HFFc6 (cell line): Measurements from ENCODE around the gene IKZF2. TPM values are rescaled to one million over a fixed set of nuclear protein-coding genes. Genes with fewer than 3 reads are reported as not detected.

Experiments
- DNase-seq: peaks from one replicate; pipeline ENCODE4 v3.0.0-alpha.2; 2018
- H3K27ac Mint-ChIP-seq: 2 replicates; pipeline ENCODE4 v1.8.0; 2020; ENCODE audit warnings: mild to moderate bottlenecking, mixed read lengths
- H3K27me3 Mint-ChIP-seq: 2 replicates; pipeline ENCODE4 v1.8.0; 2021; ENCODE audit warnings: mild to moderate bottlenecking, moderate library complexity, mixed read lengths; ENCODE audit not compliant: insufficient read depth
- H3K36me3 Mint-ChIP-seq: 2 replicates; pipeline ENCODE4 v1.8.0; 2021; ENCODE audit warnings: low read depth, mixed read lengths
- H3K4me1 Mint-ChIP-seq: 2 replicates; pipeline ENCODE4 v1.8.0; 2020; ENCODE audit warnings: low read depth, mixed read lengths
- H3K4me3 Mint-ChIP-seq: 2 replicates; pipeline ENCODE4 v1.8.0; 2020; ENCODE audit warnings: mild to moderate bottlenecking, moderate library complexity, mixed read lengths
- H3K9me3 Mint-ChIP-seq: 2 replicates; pipeline ENCODE4 v1.8.0; 2020; ENCODE audit warnings: mild to moderate bottlenecking, mixed read lengths
- CTCF ChIP-seq: fragments of 200-600 bp; sonication (generic); IDR thresholded peaks from 2 replicates; pipeline ENCODE4 v1.5.0; 2021; ENCODE audit warnings: antibody characterized with exemption, mild to moderate bottlenecking
- total RNA-seq, 6 experiments: library from RNA; stranded (reverse); fragmentation: NEBNext Ultra II Directional; extraction: Animal tissue kit (Norgen Biotek cat#: 25700); gene quantifications; 2 replicates in 1 of 6; 3 replicates in 5 of 6; pipeline ENCODE4 v1.2.3, GENCODE V29; 2021

IKZF2 gene
- total RNA-seq, 6 experiments from 2014 or later: 6.5 to 12.3 (median 10.2) TPM

- peaks cover 2% of the 10 kb centered on the region; the same call in 1 of the 2 replicates for H3K27me3 Mint-ChIP-seq
- H3K4me3 Mint-ChIP-seq: peak overlapping the region; percentile 93
- H3K27ac Mint-ChIP-seq: peak overlapping the region; percentile 94
These were observed 2.7 kb downstream of the IKZF2 start for GRCh38 chr2:213148572-213149261.

GRCh38 chr2:213147538-213147937 is 3.9 kb downstream of the IKZF2 start:
- Mint-ChIP-seq H3K36me3 (no peaks in the 10 kb centered on the region; the same call in 1 of the 2 replicates), H3K27ac (no peak overlapping the region), H3K27me3 (peaks cover 2% of the 10 kb centered on the region; the same call in 1 of the 2 replicates), H3K9me3 (no peaks in the 10 kb centered on the region), H3K4me3 (no peak overlapping the region), H3K4me1 (peaks cover 35% of the 10 kb centered on the region)
- no peak for DNase-seq
- TF ChIP-seq CTCF: no peak

More at GRCh38 chr2:213148572-213149261, 2.7 kb downstream of the IKZF2 start:
- no peaks in the 10 kb centered on the region; the same call in 1 of the 2 replicates for H3K36me3 Mint-ChIP-seq
- DNase-seq: no peak
- H3K4me1 Mint-ChIP-seq: peaks cover 47% of the 10 kb centered on the region
- H3K9me3 Mint-ChIP-seq: no peaks in the 10 kb centered on the region
- no peak for TF ChIP-seq CTCF

GRCh38 chr2:213145715-213146242 is 5.6 kb downstream of the IKZF2 start:
- no peaks in the 10 kb centered on the region; the same call in 1 of the 2 replicates for H3K36me3 Mint-ChIP-seq
- TF ChIP-seq CTCF: no peak
- DNase-seq: no peak
- H3K9me3 Mint-ChIP-seq: no peaks in the 10 kb centered on the region
- no peak overlapping the region for H3K4me3 Mint-ChIP-seq
- peaks cover 33% of the 10 kb centered on the region for H3K4me1 Mint-ChIP-seq
- no peak overlapping the region for H3K27ac Mint-ChIP-seq
- H3K27me3 Mint-ChIP-seq: no peaks in the 10 kb centered on the region

- Mint-ChIP-seq H3K4me1 (peaks cover 14% of the 10 kb centered on the region; the same call in 1 of the 2 replicates), H3K27ac (no peak overlapping the region), H3K4me3 (no peak overlapping the region), H3K27me3 (no peaks in the 10 kb centered on the region), H3K9me3 (no peaks in the 10 kb centered on the region), H3K36me3 (peaks cover 10% of the 10 kb centered on the region; the same call in 1 of the 2 replicates)
- no peak for DNase-seq
- no peak for TF ChIP-seq CTCF
These were observed 14.3 kb downstream of the IKZF2 start for GRCh38 chr2:213137064-213137463.

GRCh38 chr2:213129311-213129710 is 22.1 kb downstream of the IKZF2 start:
- no peaks in the 10 kb centered on the region for H3K27me3 Mint-ChIP-seq
- H3K4me3 Mint-ChIP-seq: no peak overlapping the region
- peaks cover 10% of the 10 kb centered on the region for H3K36me3 Mint-ChIP-seq
- no peaks in the 10 kb centered on the region for H3K9me3 Mint-ChIP-seq
- no peak overlapping the region for H3K27ac Mint-ChIP-seq
- TF ChIP-seq CTCF: no peak
- no peak for DNase-seq
- peaks cover 28% of the 10 kb centered on the region for H3K4me1 Mint-ChIP-seq
